Fibroblast of mammary gland (primary cell): ENCODE data around the gene SGPL1.

Experiments
- DNase-seq: peaks from one replicate; pipeline ENCODE4 v3.0.0-alpha.2; 2010; ENCODE audit warnings: low read depth
- H3K4me3 ChIP-seq: 2 replicates; pipeline ENCODE4 v1.5.1; 2011; ENCODE audit warnings: low read depth, mild to moderate bottlenecking, low read length, moderate library complexity; ENCODE audit not compliant: control insufficient read depth
- TF ChIP-seq, protein P1 (sequence below): conservative IDR thresholded peaks from 2 replicates; pipeline ENCODE4 v1.5.1; 2011; ENCODE audit warnings: low read depth, low read length, inconsistent platforms; ENCODE audit not compliant: control insufficient read depth, insufficient read depth

SGPL1 gene

DNA sequence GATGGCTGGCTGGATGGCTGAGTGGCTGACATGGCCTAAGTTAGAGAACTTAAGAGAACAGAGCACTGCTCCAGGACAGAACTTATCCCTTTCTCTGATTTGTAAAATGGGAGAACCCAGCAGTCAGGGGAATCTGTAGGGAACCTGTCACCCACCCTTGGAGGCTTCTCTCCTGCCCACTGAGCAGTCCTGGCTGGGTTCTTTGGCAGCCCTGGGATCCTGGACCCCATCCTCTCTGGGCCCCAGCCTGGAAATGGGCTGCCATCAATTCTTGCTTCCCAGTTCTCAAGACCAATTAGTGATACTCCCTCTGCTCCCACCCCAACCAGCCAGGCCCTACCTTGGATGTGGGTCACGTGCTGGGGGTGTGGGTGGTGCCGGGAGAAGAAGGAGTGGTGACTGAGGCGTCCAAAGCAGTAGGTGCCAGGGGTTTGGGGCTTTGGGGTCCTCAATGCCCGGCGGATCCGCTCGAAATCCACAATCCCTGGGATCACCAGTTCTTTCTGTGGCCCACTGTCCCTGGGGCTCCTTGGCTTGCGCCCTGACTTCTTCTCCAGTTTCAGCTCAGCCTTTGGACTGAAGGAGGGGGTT lies 34.2 kb upstream of the SGPL1 start:
- TF ChIP-seq, protein P1, sequence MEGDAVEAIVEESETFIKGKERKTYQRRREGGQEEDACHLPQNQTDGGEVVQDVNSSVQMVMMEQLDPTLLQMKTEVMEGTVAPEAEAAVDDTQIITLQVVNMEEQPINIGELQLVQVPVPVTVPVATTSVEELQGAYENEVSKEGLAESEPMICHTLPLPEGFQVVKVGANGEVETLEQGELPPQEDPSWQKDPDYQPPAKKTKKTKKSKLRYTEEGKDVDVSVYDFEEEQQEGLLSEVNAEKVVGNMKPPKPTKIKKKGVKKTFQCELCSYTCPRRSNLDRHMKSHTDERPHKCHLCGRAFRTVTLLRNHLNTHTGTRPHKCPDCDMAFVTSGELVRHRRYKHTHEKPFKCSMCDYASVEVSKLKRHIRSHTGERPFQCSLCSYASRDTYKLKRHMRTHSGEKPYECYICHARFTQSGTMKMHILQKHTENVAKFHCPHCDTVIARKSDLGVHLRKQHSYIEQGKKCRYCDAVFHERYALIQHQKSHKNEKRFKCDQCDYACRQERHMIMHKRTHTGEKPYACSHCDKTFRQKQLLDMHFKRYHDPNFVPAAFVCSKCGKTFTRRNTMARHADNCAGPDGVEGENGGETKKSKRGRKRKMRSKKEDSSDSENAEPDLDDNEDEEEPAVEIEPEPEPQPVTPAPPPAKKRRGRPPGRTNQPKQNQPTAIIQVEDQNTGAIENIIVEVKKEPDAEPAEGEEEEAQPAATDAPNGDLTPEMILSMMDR: no peak
- no peak overlapping the region for H3K4me3 ChIP-seq
- no peak for DNase-seq

- no peak overlapping the region for H3K4me3 ChIP-seq
- TF ChIP-seq, protein P1: no peak
- DNase-seq: no peak
Observed at GRCh38 chr10:70782086-70782745, 33.5 kb upstream of the SGPL1 start.

- TF ChIP-seq, protein P1: no peak
- no peak overlapping the region for H3K4me3 ChIP-seq
- DNase-seq: no peak
Observed at GRCh38 chr10:70782746-70783680, 32.7 kb upstream of the SGPL1 start.

DNA sequence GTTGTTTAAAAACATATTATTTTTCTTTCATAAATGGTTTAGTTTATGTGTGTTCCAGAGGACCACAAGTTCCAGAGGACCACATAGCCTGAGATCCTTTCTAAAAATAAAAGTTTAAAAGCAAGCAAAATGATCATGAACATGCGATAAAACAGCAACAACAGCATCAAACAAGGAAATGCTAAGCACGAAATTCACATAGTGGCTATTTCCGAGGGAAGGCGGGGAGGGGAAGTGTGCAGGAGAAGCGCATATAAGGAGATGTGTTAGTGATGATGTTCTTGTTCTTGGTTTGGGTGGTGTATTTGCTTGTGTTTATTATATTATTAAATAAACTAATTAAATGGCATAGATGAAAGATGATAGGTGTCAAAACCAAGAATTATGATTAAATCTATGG lies 31.7 kb upstream of the SGPL1 start:
- DNase-seq: no peak
- no peak overlapping the region for H3K4me3 ChIP-seq
- TF ChIP-seq, protein P1: no peak

DNA sequence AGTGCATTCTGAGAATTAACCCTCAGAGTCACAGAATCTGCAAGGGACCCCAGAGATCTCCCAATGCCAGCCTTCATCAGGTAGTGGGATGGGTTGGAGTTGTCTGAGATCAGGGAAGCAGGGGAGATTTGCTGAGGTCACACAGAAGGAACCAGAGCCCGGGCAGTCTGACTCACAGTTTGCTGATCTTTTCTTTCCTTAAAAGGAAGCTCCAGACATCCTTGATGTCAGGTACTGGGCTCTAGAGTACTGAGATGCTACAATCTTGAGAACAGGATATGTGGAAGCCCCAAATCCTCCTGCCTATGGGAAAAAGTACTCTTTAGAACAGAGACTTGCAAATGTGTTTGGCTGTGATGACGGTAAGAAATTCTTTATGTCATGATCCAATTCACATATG lies 31.3 kb upstream of the SGPL1 start:
- no peak for DNase-seq

GRCh38 chr10:70785190-70785589 lies 30.6 kb upstream of the SGPL1 start, which contains the start of gene TBATA:
TSS of gene TBATA (minus strand) at chr10:70785377. CDS start at chr10:70783379, 1,998 bp downstream.
- H3K4me3 ChIP-seq: no peak within 1 kb of the TSS
- DNase-seq: no peak
- TF ChIP-seq, protein P1: no peak

More for the DNA sequence above, 31.3 kb upstream of the SGPL1 start:
- H3K4me3 ChIP-seq: no peak overlapping the region
- TF ChIP-seq, protein P1: no peak
